Right lobe of liver (tissue), 4 donors: ENCODE data around the gene AP5S1.

Experiments
- POLR2A ChIP-seq: fragments of 450-650 bp; IDR thresholded peaks from one replicate; pipeline ENCODE4 v1.6.1; 2017; ENCODE audit warnings: antibody characterized with exemption, mild to moderate bottlenecking
- TF ChIP-seq, protein P1 (sequence below), 4 donors: fragments of 200-600 bp in 3 of 4; fragments of 450-650 bp in 1 of 4; IDR thresholded peaks; one replicate each; pipeline versions ENCODE4 v1.5.1 to v1.8.0; 2016 to 2022; ENCODE audit warnings: antibody characterized with exemption in 4 of 4, mild to moderate bottlenecking in 2 of 4
- donor health status: DM: no; HTN: no; CAD: no.
- donor health status: DM: no; HTN: no; CAD: no.
- donor health status: DM: no; HTN: yes; CAD: no.

- TF ChIP-seq, protein P1, sequence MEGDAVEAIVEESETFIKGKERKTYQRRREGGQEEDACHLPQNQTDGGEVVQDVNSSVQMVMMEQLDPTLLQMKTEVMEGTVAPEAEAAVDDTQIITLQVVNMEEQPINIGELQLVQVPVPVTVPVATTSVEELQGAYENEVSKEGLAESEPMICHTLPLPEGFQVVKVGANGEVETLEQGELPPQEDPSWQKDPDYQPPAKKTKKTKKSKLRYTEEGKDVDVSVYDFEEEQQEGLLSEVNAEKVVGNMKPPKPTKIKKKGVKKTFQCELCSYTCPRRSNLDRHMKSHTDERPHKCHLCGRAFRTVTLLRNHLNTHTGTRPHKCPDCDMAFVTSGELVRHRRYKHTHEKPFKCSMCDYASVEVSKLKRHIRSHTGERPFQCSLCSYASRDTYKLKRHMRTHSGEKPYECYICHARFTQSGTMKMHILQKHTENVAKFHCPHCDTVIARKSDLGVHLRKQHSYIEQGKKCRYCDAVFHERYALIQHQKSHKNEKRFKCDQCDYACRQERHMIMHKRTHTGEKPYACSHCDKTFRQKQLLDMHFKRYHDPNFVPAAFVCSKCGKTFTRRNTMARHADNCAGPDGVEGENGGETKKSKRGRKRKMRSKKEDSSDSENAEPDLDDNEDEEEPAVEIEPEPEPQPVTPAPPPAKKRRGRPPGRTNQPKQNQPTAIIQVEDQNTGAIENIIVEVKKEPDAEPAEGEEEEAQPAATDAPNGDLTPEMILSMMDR (IDR thresholded peaks at IDR 0.05), result no peak
- TF ChIP-seq POLR2A, result no peak
Measured at GRCh38 chr20:3843490-3843889, 23.1 kb downstream of the AP5S1 start.
